ENCODE data around the gene PCDHGC3.

Gene PCDHGC3

DNA sequence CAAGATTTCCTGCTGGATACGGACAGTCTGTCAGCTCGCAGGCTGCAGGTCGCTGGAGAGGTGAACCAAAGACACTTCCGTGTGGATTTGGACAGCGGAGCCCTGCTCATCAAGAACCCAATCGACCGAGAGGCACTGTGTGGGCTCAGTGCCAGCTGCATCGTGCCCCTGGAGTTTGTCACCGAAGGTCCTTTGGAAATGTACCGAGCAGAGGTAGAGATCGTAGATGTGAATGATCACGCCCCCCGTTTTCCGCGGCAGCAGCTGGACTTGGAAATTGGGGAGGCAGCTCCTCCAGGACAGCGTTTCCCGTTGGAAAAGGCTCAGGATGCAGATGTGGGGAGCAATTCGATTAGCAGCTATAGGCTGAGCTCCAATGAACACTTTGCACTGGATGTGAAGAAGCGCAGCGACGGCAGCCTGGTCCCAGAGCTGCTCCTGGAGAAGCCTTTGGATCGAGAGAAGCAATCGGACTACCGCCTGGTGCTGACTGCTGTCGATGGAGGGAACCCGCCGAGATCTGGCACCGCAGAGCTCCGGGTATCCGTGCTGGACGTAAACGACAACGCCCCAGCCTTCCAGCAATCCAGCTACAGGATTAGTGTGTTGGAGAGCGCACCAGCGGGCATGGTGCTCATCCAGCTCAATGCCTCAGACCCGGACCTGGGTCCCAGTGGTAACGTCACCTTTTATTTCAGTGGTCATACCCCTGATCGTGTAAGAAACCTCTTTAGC is 9.7 kb downstream of the PCDHGC3 start:
- no peak for DNase-seq (ENCODE audit: low read depth in 2 of 2)

DNA sequence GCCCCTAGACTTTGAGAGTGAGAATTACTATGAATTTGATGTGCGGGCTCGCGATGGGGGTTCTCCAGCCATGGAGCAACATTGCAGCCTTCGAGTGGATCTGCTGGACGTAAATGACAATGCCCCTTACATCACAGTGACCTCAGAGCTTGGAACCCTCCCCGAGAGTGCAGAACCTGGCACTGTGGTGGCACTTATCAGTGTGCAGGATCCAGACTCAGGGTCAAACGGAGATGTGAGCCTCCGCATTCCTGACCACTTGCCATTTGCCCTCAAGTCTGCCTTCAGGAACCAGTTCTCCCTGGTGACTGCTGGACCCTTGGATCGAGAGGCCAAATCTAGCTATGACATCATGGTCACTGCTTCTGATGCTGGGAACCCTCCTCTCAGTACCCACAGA is 10.3 kb downstream of the PCDHGC3 start:
- DNase-seq (ENCODE audit: low read depth in 2 of 2) = no peak

DNA sequence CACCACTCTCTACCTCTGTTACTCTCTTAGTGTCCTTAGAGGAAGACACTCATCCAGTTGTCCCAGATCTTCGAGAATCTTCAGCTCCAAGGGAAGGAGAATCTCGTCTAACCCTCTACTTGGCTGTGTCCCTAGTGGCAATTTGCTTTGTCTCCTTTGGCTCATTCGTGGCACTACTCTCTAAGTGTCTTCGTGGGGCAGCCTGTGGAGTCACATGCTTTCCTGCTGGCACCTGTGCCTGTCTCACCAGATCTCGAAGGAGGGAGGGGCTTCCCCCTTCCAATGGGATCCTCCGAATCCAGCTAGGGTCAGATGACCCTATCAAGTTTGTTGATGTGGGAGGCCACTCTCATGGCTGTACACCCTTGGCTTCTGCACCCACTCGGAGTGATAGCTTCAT is 11.4 kb downstream of the PCDHGC3 start:
- DNase-seq (ENCODE audit: low read depth in 2 of 2) = no peak

GRCh38 chr5:141488591-141489561 is 13.1 kb downstream of the PCDHGC3 start, which contains the start of gene PCDHGC5:
TSS of gene PCDHGC5 (plus strand) at chr5:141489081. CDS start at chr5:141489241, 160 bp downstream.
- no peak for DNase-seq (ENCODE audit: low read depth in 2 of 2)

DNA sequence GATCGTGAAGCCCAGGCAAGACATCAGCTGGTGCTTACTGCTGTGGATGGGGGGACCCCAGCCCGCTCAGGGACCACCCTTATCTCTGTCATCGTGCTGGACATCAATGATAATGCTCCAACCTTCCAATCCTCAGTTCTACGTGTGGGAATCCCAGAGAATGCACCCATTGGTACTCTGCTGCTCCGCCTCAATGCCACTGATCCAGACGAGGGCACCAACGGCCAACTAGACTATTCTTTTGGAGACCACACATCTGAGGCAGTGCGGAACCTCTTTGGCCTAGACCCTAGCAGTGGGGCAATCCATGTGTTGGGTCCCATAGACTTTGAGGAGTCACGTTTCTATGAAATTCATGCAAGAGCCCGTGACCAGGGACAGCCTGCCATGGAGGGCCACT is 14.1 kb downstream of the PCDHGC3 start:
- DNase-seq (ENCODE audit: low read depth in 2 of 2) = no peak

GRCh38 chr5:141490271-141490670 is 14.5 kb downstream of the PCDHGC3 start:
- DNase-seq (ENCODE audit: low read depth in 2 of 2) = no peak

GRCh38 chr5:141490771-141491170 is 15.0 kb downstream of the PCDHGC3 start:
- no peak for DNase-seq (ENCODE audit: low read depth in 2 of 2)

- no peak for DNase-seq (ENCODE audit: low read depth in 2 of 2)
These were observed 15.8 kb downstream of the PCDHGC3 start for GRCh38 chr5:141491323-141492167.

DNA sequence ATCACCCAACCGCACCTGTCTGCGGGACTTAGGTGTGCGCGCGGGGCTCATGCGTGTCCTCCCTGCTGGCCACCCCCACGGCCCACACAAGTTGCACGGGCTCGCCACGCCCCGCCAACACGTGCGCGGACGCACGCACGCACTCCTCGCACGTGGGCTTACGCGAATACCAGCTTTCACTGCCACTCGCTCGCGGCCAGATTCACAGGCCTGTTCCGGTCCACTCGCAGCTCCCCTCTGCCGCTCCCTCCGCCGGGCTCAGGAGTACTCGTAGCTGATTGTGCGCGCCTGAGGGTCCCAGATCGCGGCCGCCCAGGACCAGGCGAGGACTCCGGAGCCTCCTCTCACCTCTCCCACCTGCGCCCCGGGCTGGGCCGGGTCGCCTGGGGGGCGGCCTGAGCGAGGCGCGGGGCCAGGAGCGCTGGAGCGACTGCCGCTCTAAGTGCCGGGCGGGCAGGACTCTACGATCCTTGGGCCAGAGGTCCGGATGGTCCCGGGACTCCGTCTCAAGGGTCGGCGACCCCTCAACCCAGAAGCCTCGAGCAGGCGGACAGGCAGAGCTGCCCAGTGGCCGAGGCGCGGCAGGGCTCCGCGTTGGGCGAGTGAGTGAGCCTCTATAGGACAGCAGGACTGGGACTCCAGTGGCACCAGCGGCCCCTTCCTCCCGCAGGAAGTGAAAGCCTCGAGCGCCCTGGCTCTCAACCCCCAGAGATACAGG is 16.6 kb downstream of the PCDHGC3 start:
- DNase-seq (ENCODE audit: low read depth in 2 of 2) = no peak

DNA sequence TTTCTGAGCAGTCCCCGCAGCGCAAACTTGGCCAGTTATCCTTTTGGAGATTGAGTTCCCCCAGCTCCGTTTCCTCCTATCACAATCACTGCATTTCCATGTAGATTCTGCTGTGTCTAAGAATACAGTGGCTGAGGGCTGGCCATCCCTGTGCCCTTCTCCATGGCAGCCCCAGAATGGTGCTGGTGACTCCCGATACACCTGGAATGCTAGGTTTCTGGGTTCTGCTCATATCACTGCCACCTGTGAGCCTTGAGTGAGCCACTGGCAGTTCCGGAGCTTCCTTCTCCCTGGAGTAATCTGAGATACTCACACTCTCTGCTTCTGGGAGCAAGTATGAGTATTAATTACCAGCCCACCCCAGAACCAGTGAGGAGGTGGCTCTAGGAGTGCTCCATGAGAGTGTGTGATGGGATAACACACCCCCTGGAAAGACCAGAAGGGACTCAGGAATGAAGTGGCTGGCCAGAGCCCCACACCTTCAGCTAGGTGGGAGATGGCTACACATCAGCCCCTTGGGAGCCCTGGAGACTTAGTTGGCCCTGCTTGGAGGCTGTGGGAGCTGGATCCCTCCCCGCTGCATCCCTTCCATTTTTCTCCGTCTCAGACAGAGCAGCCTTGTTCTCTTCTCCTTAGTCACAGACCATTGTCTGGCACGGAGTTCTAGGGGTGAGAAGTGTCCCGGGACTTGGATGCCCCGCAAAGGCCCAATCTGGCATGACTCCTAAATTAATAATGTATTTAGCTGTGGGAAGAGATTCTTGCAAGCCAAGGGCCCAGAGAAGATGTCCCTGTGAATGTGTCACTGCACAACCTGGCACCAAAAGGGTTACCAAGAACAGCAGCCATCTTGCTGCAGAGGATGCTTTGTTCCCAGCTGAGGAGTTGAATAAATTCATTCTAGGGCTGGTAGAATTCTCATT is 18.0 kb downstream of the PCDHGC3 start:
- DNase-seq (ENCODE audit: low read depth in 2 of 2) = no peak

DNA sequence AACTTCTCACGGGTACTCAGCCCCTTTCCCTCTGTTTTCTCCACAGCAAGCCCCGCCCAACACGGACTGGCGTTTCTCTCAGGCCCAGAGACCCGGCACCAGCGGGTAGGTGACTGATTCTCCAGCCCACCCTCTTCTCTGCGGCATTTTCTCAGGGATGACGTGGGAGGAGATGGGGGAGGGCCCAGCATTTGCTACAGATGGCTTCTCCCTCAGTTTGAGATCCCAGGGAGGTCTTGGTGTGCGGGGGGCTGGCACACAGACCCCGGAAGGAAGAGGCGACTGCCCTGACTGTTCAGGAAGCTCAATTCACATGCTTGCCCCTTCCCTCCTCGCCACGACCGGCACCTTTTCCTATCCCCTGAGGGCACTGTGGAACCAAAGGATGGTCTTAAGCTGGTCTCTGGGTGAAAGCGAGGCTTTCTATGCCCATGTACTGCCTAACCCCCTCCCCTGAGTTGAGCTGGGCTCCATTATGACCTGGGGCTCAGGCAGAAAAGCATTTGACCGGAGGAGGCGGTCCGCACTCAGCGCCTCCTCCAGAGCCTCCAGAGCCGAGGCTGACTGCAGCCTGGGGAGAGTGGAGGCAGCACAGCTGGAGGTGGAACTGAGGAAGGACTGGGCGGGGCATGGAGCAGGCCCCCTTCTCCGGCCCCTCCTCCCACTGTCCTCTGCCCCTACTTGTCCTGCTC is 19.1 kb downstream of the PCDHGC3 start:
- no peak for DNase-seq (ENCODE audit: low read depth in 2 of 2)

GRCh38 chr5:141495453-141495811 is 19.7 kb downstream of the PCDHGC3 start:
- DNase-seq (ENCODE audit: low read depth in 2 of 2) = no peak

GRCh38 chr5:141496038-141496437 is 20.3 kb downstream of the PCDHGC3 start:
- no peak for DNase-seq (ENCODE audit: low read depth in 2 of 2)

GRCh38 chr5:141501761-141502160 is 26.0 kb downstream of the PCDHGC3 start:
- no peak for DNase-seq (ENCODE audit: low read depth in 2 of 2)

DNA sequence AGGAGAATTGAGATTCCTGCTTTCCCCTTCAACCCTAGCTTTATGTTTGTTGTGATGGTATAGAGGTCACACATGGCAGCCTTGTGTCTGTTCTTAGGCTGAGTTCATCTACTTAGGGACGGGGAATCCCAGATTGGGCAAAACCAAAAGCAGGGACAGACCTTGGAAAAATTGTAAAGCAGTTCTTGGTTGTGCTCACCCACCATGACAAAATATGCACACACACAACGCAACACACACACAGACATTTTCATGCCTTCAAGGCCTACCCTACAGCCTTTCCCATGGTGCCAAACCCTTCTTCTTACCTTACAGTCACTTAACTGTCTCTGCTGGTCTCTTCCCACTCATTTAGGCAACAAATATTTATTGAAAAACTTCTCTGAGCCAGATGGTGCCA is 27.9 kb downstream of the PCDHGC3 start:
- DNase-seq (ENCODE audit: low read depth in 2 of 2) = no peak

GRCh38 chr5:141504216-141504615 is 28.4 kb downstream of the PCDHGC3 start:
- DNase-seq (ENCODE audit: low read depth in 2 of 2) = no peak

- no peak for DNase-seq (ENCODE audit: low read depth in 2 of 2)
These were observed 30.8 kb downstream of the PCDHGC3 start for GRCh38 chr5:141506381-141507155.

DNA sequence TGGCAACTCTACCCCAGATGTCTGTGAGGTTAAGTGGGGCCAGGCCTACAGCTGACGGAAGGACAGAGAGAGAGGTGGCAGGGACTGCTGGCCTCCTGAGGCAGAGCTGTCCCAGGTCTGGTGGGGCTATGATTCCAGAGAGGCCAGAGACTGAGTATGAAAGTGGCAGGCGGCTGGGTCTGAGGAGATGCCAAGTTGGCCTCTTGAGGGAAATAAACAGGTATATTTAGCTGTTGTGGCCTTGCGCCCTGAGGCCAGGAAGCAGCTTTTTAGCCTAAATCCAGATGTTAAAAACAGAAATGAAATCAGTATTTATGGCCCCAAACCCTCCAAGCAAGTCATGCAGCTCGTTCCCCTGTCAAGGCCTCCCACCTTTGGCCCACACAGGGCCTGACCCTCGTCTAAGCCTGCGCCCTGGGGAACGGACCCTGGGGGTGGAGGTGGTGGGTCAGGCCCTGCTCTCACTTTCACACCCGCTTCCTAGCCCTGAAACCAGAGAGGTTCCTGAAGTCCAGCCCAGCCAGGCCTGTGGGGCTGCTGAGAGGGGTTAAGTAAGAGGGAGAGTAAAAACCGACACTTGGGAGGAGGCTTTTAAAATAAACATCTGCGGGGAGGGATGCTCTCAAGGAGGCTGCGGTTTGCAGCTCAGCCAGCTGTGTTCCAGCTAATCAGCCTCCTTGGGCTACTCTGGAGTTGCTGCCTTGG is 31.8 kb downstream of the PCDHGC3 start:
- DNase-seq (ENCODE audit: low read depth in 2 of 2) = no peak

Data from stimulated activated CD8-positive, alpha-beta memory T cell treated with anti-CD3 and anti-CD28 coated beads, Interleukin-15, amount 100 ng/mL, for 48 hours (primary cell).